SK-N-SH (cell line): ENCODE measurements around the gene HVCN1. TPM values are rescaled to one million over a fixed set of nuclear protein-coding genes. Genes with fewer than 3 reads are reported as not detected.

Experiments used
- CTCF ChIA-PET: fragments of 300-600, 350-600 bp; formaldehyde crosslinking; extraction: SDS; loops from one replicate; lab custom pipeline; 2021; lab: Yijun Ruan, JAX
- POLR2A ChIA-PET: fragments of 350-600 bp; sonication (Branson Sonifier 250); formaldehyde crosslinking; extraction: SDS; loops from one replicate; lab custom pipeline; 2020; ENCODE audit warnings: antibody characterized with exemption, inconsistent platforms; lab: Yijun Ruan, JAX
- DNase-seq: peaks from one replicate; pipeline ENCODE4 v3.0.0; 2012
- H2AFZ ChIP-seq: fragments of 200-600 bp; sonication (generic); 2 replicates; pipeline ENCODE4 v1.8.1; 2016; ENCODE audit warnings: antibody characterized with exemption, mild to moderate bottlenecking, low read depth
- H3F3A ChIP-seq: fragments of 200-600 bp; sonication (generic); replicated peaks from 2 replicates; pipeline ENCODE3; 2016; ENCODE audit warnings: antibody characterized with exemption, mild to moderate bottlenecking; ENCODE audit not compliant: insufficient read depth
- H3K27ac ChIP-seq, 2 experiments: fragments of 200-500 bp in 1 of 2; fragments of 200-600 bp in 1 of 2; sonication (Bioruptor generic) in 1 of 2; sonication (generic), shearing (Covaris generic) in 1 of 2; 2 replicates each; pipeline versions ENCODE4 v1.5.1 to v1.6.1; 2014 to 2016; ENCODE audit warnings: low read depth in 2 of 2, inconsistent platforms in 1 of 2, low read length in 1 of 2, mild to moderate bottlenecking in 1 of 2, mixed read lengths in 1 of 2
- H3K27me3 ChIP-seq: fragments of 200-600 bp; sonication (generic), shearing (Covaris generic); 2 replicates; pipeline ENCODE4 v1.6.1; 2016; ENCODE audit warnings: mixed run types; ENCODE audit not compliant: insufficient read depth
- H3K36me3 ChIP-seq, 2 experiments: fragments of 200-500 bp in 1 of 2; fragments of 200-600 bp in 1 of 2; sonication (Bioruptor generic) in 1 of 2; sonication (generic) in 1 of 2; replicated peaks in 1 of 2; 2 replicates each; pipeline versions ENCODE3 to v1.5.1; 2014 to 2016; ENCODE audit warnings: low read length in 1 of 2, mild to moderate bottlenecking in 1 of 2; ENCODE audit not compliant: insufficient read depth in 2 of 2, control insufficient read depth in 1 of 2
- H3K4me1 ChIP-seq, 2 experiments: fragments of 200-500 bp in 1 of 2; fragments of 200-600 bp in 1 of 2; sonication (Bioruptor generic) in 1 of 2; sonication (generic), shearing (Covaris generic) in 1 of 2; 2 replicates each; pipeline versions ENCODE4 v1.5.1 to v1.6.1; 2014 to 2016; ENCODE audit warnings: low read depth in 1 of 2, low read length in 1 of 2, mixed run types in 1 of 2; ENCODE audit not compliant: insufficient read depth in 2 of 2, control insufficient read depth in 1 of 2
- H3K4me2 ChIP-seq: fragments of 200-600 bp; sonication (generic), shearing (Covaris generic); 2 replicates; pipeline ENCODE4 v1.6.1; 2017; ENCODE audit warnings: mixed run types
- H3K4me3 ChIP-seq, 2 experiments: fragments of 200-500 bp in 1 of 2; fragments of 200-600 bp in 1 of 2; sonication (Bioruptor generic) in 1 of 2; sonication (generic), shearing (Covaris generic) in 1 of 2; 2 replicates each; pipeline versions ENCODE4 v1.5.1 to v1.8.1; 2014 to 2016; ENCODE audit warnings: low read depth in 2 of 2, inconsistent platforms in 1 of 2, low read length in 1 of 2, mild to moderate bottlenecking in 1 of 2, mixed read lengths in 1 of 2, moderate library complexity in 1 of 2
- H3K79me2 ChIP-seq: fragments of 200-600 bp; sonication (generic); 2 replicates; pipeline ENCODE4 v1.8.1; 2017; ENCODE audit warnings: mild to moderate bottlenecking; ENCODE audit not compliant: insufficient read depth
- H3K9ac ChIP-seq: fragments of 200-600 bp; sonication (generic); 2 replicates; pipeline ENCODE4 v1.6.1; 2017; ENCODE audit warnings: mixed run types
- H3K9me2 ChIP-seq: fragments of 200-600 bp; sonication (generic); 2 replicates; pipeline ENCODE4 v1.6.1; 2017; ENCODE audit warnings: mixed run types
- H3K9me3 ChIP-seq: fragments of 200-600 bp; sonication (generic); 2 replicates; pipeline ENCODE4 v1.6.1; 2017; ENCODE audit warnings: mixed run types, mild to moderate bottlenecking, moderate library complexity
- H4K20me1 ChIP-seq: fragments of 200-600 bp; sonication (generic); 2 replicates; pipeline ENCODE4 v1.6.1; 2017; ENCODE audit warnings: mild to moderate bottlenecking, mixed run types; ENCODE audit not compliant: insufficient read depth
- CTCF ChIP-seq: fragments of 200-600 bp; sonication (generic); IDR thresholded peaks from 2 replicates; pipeline ENCODE4 v1.6.1; 2017; ENCODE audit warnings: antibody characterized with exemption, mild to moderate bottlenecking, moderate library complexity
- ELF1 ChIP-seq: IDR thresholded peaks from 2 replicates; pipeline ENCODE4 v1.4.0; 2012
- EZH2phosphoT487 ChIP-seq: fragments of 200-600 bp; sonication (generic); IDR thresholded peaks from 2 replicates; pipeline ENCODE4 v1.6.1; 2017; ENCODE audit warnings: low read depth, mixed run types, mild to moderate bottlenecking, antibody characterized with exemption, moderate library complexity, borderline replicate concordance
- FOSL2 ChIP-seq: IDR thresholded peaks from 2 replicates; pipeline ENCODE4 v1.4.0; 2012; ENCODE audit warnings: low read depth, mild to moderate bottlenecking, moderate library complexity, borderline replicate concordance
- GABPA ChIP-seq: IDR thresholded peaks from 2 replicates; pipeline ENCODE4 v1.4.0; 2012; ENCODE audit warnings: low read depth, mild to moderate bottlenecking
- GATA2 ChIP-seq: sonication (generic); formaldehyde crosslinking; IDR thresholded peaks from 2 replicates; pipeline ENCODE4 v1.5.0; 2020; ENCODE audit warnings: mild to moderate bottlenecking, missing genetic modification reagents
- IRF3 ChIP-seq: fragments of 150-350 bp; IDR thresholded peaks from 2 replicates; pipeline ENCODE4 v1.6.1; 2016; ENCODE audit warnings: mild to moderate bottlenecking, low read depth, low read length
- MAX ChIP-seq: IDR thresholded peaks from 2 replicates; pipeline ENCODE4 v1.4.0; 2012; ENCODE audit warnings: low read depth
- MEF2A ChIP-seq: IDR thresholded peaks from 2 replicates; pipeline ENCODE4 v1.4.0; 2012; ENCODE audit warnings: low read depth, borderline replicate concordance
- MXI1 ChIP-seq: IDR thresholded peaks from 2 replicates; pipeline ENCODE4 v1.6.1; 2012; ENCODE audit warnings: mild to moderate bottlenecking, low read depth, low read length, improper control_type of control experiment
- NFIC ChIP-seq: IDR thresholded peaks from 2 replicates; pipeline ENCODE4 v1.4.0; 2012; ENCODE audit warnings: borderline replicate concordance
- POLR2AphosphoS5 ChIP-seq: IDR thresholded peaks from 2 replicates; pipeline ENCODE4 v1.6.1; 2012; ENCODE audit warnings: low read depth, low read length
- RAD21 ChIP-seq: IDR thresholded peaks from 2 replicates; pipeline ENCODE4 v1.6.1; 2012; ENCODE audit warnings: mild to moderate bottlenecking, low read length
- RCOR1 ChIP-seq: fragments of 150-350 bp; IDR thresholded peaks from 2 replicates; pipeline ENCODE4 v1.6.1; 2017; ENCODE audit warnings: antibody characterized with exemption, low read length
- REST ChIP-seq: IDR thresholded peaks from 2 replicates; pipeline ENCODE4 v1.6.1; 2012; ENCODE audit warnings: mild to moderate bottlenecking, low read depth, low read length, moderate library complexity
- SIN3A ChIP-seq: IDR thresholded peaks from 2 replicates; pipeline ENCODE4 v1.6.1; 2012; ENCODE audit warnings: low read depth, mild to moderate bottlenecking, low read length, moderate library complexity, borderline replicate concordance
- TAF1 ChIP-seq: IDR thresholded peaks from 2 replicates; pipeline ENCODE4 v1.6.1; 2012; ENCODE audit warnings: low read depth, mild to moderate bottlenecking, low read length, moderate library complexity, borderline replicate concordance
- TCF12 ChIP-seq: IDR thresholded peaks from 2 replicates; pipeline ENCODE4 v1.4.0; 2012
- TEAD4 ChIP-seq: IDR thresholded peaks from 2 replicates; pipeline ENCODE4 v1.4.0; 2012; ENCODE audit warnings: mild to moderate bottlenecking, borderline replicate concordance; ENCODE audit not compliant: insufficient read depth
- YY1 ChIP-seq: IDR thresholded peaks from 2 replicates; pipeline ENCODE4 v1.4.0; 2012; ENCODE audit warnings: low read depth, mild to moderate bottlenecking
- WGBS: methylation state at CpG from one replicate; pipeline ENCODE4 v1.1.6; 2017; ENCODE audit warnings: low lambda C conversion rate; 5-methylcytosine and 5-hydroxymethylcytosine counted together
- polyA plus RNA-seq, 3 experiments: library from polyadenylated mRNA; depleted of rRNA; stranded (reverse); fragments of >200 nt; gene quantifications; 2 replicates each; pipeline ENCODE4 v1.2.3, GENCODE V29; 2012

Gene HVCN1
- polyA plus RNA-seq, 1 of the 3 experiments (the other 2 are of a cell fraction): 0.03 TPM

DNA sequence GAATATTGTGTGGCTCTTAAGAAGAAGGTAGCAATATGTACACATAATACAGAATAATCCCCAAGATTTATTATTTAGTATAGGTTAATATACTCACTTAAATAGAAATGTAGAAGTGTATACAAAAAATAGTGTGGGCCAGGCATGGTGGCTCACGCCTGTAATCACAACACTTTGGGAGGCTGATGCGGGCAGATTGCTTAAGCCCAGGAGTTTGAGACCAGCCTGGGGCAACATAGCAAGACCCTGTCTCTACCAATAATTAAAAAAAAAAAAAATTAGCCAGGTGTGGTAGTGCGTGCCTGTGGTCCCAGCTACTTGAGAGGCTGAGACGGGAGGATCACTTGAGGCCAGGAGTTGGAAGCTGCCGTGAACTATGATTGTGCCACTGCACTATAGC is 15.3 kb upstream of the HVCN1 start:
- H3K4me2 ChIP-seq: no peak overlapping the region
- H3K9me2 ChIP-seq: no peaks in the 10 kb centered on the region
- no peaks in the 10 kb centered on the region for H3K36me3 ChIP-seq
- no peaks in the 10 kb centered on the region for H4K20me1 ChIP-seq
- H3K79me2 ChIP-seq: no peaks in the 10 kb centered on the region
- DNase-seq: no peak
- no peaks in the 10 kb centered on the region for H3K27me3 ChIP-seq
- TF ChIP-seq MAX (no peak), SIN3A (no peak), IRF3 (no peak), NFIC (no peak), CTCF (no peak), GATA2 (CRISPR knock-in tag) (no peak), ELF1 (no peak), EZH2phosphoT487 (no peak)
- POLR2A ChIA-PET: no interaction called here
- no peaks in the 10 kb centered on the region for H3K9me3 ChIP-seq
- WGBS: 89% methylated on average over 5 of the region's 5 CpGs
- H3K4me3 ChIP-seq: no peak overlapping the region
- no peak overlapping the region for H2AFZ ChIP-seq
- H3K27ac ChIP-seq: no peak overlapping the region
- no peak overlapping the region for H3K9ac ChIP-seq
- CTCF ChIA-PET: interaction anchor here (0.8 to 1.6 kb wide), 3 partner anchors 10 to 153 kb away, joined by 3 to 4 read pairs (median 3); no protein-coding TSS in a partner anchor
- H3K4me1 ChIP-seq: peaks cover 0 to 8% of the 10 kb centered on the region in 2 experiments; a peak in 1 of 4 replicates
- no peaks in the 10 kb centered on the region for H3F3A ChIP-seq

GRCh38 chr12:110702081-110702480 is 13.2 kb upstream of the HVCN1 start:
- H3K27ac ChIP-seq: no peak overlapping the region
- H2AFZ ChIP-seq: no peak overlapping the region
- ChIA-PET CTCF (interaction anchor here (1.2 kb wide), 1 partner anchor 186 kb away, joined by 5 read pairs; no protein-coding TSS in a partner anchor), POLR2A (no interaction called here)
- no peaks in the 10 kb centered on the region for H3F3A ChIP-seq
- H3K27me3 ChIP-seq: no peaks in the 10 kb centered on the region
- no peaks in the 10 kb centered on the region for H4K20me1 ChIP-seq
- H3K4me1 ChIP-seq: peaks cover 0 to 12% of the 10 kb centered on the region in 2 experiments; a peak in 1 of 4 replicates
- H3K9ac ChIP-seq: no peak overlapping the region
- no peak overlapping the region for H3K4me3 ChIP-seq
- H3K9me3 ChIP-seq: no peaks in the 10 kb centered on the region
- no peaks in the 10 kb centered on the region for H3K79me2 ChIP-seq
- no peaks in the 10 kb centered on the region for H3K36me3 ChIP-seq
- H3K4me2 ChIP-seq: no peak overlapping the region
- WGBS: 98% methylated on average over 4 of the region's 5 CpGs
- no peaks in the 10 kb centered on the region for H3K9me2 ChIP-seq
- DNase-seq: no peak
- TF ChIP-seq MXI1 (no peak), REST (no peak), NFIC (no peak), POLR2AphosphoS5 (no peak), MEF2A (no peak), MAX (no peak), TCF12 (no peak), TAF1 (no peak), GATA2 (CRISPR knock-in tag) (no peak), ELF1 (no peak), RCOR1 (no peak), FOSL2 (no peak), TEAD4 (no peak), YY1 (no peak), GABPA (no peak), RAD21 (no peak)
